NCI-H446 treated with DMSO at 0.1 percent for 48 hours (cell line): Measurements from ENCODE around the gene ARMC3.
"Not testable (repeated sequence)": the region's sequence is repeated elsewhere in the genome, so short reads cannot be mapped to it uniquely, and the experiment has no call there.

Experiments
- DNase-seq: peaks from one replicate; lab custom pipeline; 2025; lab: John Stamatoyannopoulos, UW

Gene ARMC3

DNA sequence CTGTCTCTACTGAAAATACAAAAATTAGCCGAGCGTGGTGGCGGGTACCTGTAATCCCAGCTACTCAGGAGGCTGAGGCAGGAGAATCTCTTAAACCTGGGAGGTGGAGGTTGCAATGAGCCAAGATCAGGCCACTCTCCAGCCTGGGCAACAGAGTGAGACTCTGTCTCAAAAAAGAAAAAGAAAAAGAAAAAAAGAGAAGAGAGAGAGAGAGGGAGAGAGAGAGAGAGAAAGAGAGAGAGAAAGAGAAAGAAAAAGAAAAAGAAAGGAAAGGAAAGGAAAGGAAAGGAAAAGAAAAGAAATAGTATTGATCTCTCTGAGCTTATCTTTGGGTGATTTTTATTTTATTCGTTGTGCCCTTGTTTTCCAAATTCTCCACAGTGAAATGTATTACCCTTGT, 1.2 kb downstream of the ARMC3 start:
- not testable (repeated sequence) for DNase-seq

DNA sequence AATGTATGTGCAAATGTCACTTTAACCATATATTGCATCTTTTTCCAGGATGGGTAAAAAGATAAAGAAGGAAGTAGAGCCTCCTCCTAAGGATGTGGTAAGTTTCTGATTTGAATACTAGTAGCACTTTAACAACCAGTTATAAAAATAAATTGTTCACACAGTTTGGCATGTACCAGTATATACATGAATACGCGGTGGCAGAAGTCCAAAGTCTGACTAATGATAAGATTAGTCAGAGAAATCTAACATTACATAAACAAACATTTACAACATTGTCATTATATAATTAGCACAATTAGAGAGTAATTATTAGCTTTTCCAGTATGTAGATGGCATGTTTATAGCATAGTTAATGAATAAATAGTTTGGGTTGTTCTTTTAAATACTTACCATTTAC, 4.1 kb downstream of the ARMC3 start:
- peak; percentile 22 for DNase-seq

DNA sequence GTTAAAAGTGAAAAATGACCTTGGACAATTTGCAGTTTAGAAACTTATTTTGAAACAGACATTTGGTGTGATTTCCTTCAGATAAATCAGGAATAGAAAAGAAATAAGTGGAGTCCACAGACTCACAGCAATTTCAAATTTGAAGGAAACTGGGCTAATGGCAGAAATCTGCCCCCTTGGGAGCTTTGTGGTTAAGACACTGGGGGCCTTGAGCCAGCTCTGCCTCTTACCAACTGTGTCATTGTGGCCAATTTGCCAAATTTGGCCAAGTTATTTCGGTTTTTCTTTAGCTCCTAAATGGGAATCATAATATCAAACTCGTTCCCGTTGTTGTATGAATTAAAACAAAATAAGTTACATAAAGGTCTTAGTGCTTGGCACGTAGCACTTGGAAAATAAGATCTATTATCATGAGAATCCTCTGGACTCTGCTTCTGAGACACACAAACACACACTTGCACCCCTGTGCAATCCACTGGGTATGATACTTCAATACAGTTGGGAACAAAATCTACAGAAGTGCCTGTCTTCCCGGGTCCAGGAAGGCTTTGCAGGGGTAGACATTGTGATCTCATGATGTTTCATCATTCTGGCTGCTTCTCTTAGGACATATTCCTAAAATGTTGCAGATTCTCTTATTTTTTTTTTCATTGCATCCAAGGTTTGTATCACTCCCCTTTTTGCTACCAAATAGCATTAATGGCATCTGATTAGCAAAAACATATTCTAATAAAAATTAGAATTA, 4.9 kb downstream of the ARMC3 start:
- no peak for DNase-seq

DNA sequence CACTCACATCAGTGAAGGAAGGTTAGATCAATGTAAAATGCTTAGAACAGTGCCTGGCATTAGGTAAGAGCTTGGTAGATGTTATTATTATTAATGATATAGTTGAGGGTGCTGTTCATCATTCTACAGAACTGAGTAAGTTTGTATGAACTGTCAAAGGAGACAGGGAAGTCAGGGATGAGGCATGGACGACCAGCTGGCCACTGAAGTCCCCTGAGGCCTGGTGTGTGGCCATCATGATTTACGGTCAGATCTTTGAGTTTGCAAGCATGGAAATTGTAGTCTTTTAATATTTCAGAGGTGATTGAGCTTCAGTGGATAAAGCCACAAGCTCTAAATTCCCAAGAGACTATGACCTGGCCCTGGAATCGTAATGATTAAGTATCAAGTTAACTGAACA, 6.9 kb downstream of the ARMC3 start:
- no peak for DNase-seq

DNA sequence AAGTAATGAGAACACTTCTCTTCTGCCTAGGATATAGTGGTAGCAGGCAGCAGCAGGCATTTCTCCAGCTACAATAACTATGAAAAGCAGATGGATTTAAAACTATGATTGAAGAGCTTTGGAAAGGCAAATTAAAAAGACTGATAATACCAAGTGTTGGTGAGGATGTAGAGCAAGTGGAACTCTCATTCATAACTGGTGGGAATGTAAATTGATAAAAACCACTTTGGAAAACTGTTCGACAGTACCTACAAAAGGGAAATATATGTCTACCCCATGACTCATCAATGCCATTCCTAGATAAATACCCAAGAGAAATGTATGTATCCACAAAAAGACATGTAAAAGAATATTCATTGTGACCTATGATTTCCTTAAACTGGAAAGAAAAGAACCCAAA, 14.6 kb downstream of the ARMC3 start:
- no peak for DNase-seq

DNA sequence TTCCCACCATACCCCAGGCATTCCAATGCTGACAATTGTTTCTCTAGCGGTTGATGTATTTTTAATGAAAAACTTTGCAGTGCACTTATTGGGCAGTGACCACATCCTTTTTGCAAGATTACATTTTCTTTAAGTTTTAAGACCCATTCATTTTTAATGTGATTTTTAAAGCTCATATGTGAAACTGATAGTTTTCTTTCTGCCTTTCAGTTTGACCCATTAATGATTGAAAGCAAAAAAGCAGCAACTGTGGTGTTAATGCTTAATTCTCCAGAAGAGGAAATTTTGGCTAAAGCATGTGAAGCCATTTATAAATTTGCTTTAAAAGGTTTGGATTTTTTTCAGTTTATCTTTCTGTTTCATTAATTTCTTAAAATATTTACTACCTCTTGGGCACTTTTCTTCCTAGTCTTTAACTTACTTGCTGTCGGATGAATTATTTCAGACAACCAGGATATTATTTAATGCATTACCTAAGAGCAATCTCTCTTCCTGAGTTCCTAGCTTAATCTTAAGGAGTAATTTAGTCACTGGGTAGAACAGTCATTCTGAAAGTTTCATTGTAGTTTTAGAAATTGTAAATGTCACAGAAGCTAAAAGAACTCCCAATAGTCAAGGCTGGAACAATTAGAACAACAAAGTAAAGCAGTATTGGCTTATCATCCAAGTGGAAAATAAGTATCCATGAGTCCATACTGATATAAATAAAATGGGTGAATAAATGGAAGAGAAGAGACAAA, 18.3 kb downstream of the ARMC3 start:
- DNase-seq = no peak

DNA sequence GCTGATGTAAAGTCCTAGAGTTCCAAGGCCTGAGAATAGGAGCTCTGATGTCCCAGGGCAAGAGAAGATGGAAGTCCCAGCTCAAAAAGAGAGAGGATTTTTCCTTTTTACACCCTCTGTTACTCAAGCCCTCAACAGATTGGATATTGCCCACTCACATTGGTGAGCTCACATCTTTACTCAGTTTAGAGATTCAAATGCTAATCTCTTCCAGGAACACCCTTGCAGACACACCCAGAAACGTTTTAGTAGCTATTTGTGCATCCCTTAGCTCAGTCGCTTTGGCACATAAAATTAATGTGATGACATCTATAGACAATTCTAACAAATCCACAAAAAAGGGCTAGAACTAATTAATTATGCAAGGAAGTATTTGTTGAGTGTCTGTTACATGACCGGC, 27.1 kb downstream of the ARMC3 start:
- DNase-seq = no peak

DNA sequence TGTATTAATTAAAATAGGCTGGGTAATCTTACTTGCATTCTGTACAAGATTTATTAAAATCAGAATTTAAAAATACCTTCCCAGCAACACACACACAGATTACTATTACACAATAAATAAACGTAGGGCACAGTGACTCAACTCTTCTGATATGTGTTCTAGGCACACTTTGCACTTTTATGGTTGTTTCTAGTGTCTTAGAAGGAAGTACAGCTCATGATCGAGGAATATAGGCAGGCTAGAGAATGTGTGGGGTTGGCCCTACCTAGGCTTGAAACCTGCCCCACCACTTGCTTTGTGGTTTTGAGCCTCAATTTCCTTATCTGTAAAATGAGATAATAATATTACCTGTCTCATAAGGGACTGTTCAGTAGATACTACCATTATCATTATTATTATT, 30.5 kb downstream of the ARMC3 start:
- DNase-seq = no peak

DNA sequence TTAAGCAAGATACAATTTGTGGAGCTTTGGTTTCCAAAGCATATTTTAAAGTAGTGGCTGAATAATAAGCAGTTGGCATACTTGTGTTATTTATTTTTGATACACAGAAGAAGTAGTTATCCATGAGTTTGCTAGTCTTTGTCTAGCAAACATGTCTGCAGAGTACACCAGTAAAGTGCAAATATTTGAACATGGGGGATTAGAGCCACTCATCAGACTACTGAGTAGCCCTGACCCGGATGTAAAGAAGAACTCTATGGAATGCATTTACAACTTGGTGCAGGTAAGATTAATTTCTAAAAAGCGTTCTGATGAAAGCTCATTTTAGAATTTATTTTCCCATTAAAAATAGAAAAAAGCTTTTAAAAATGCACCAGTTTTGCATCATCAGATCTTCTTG, 31.4 kb downstream of the ARMC3 start:
- DNase-seq = no peak

DNA sequence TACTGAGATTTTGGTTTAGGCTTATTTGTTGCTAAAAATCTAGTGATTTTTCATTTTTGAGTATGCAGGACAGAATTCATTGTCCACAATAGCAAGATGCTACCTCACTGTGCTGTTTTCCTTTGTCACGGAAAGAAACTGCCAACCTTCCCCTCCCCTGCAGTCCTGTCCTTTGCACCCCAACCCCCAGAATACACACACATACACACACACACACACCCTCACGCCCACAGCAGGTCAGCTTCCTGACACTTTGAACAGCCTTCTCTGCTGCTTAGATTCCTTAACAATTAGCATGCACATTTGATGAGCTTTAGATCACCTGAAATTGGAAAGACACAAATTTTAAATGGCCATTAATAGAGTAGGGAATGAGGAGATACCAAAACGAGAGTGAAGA, 32.1 kb downstream of the ARMC3 start:
- DNase-seq = no peak

DNA sequence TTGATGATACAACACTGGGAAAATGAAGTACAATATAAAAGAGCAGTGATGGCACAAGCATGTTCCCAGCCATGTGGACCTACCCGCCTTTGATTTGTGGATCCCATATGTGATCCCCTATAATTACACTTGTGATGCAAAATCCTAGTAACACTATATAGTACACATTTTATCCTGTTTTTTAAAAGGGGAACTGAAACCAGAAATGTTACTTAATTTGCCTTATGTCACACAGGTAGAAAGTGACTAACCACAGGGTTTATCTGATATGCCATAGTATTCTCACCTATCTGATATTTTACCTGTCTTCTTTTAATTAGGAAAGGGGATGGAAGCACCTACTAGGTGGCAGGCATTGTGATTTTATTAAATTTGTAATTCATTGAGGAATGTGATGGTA, 35.0 kb downstream of the ARMC3 start:
- DNase-seq = no peak

DNA sequence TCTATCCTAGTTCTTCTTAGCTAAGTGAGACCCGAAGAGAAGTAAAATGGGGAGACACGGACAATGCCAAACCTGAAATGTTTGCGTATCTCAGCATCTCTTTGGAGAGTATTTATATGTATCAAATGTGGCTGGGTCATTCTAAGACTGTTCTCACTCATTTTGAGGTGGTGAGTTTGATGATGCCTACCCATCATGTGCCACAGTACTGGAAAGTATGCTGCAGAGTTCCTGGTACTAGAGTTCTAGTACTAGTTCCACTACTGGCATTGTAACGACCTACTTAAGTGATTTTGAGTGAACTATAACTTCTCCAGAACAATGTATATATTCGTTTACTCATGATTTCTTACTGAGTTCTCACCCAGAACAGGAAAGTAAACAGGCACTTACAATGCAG, 41.9 kb downstream of the ARMC3 start:
- no peak for DNase-seq

DNA sequence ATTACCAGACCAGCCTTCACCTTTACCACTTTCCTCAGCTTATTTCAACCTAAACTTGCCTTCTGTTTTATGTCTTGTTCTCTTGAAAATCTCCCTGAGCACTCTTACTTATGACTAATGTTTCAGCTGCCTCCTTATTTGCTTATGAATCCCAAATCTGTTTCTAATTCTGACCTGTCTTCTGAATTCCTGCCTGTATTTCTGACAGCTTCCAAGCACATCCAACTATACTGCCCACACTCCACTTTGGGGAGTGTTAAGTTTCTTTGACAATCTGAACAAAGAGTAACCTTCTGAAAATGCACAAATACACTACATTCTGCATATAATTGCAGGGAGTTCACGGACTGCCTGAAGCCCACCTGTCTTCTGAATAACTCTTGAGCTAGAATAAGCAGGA, 48.7 kb downstream of the ARMC3 start:
- no peak for DNase-seq

DNA sequence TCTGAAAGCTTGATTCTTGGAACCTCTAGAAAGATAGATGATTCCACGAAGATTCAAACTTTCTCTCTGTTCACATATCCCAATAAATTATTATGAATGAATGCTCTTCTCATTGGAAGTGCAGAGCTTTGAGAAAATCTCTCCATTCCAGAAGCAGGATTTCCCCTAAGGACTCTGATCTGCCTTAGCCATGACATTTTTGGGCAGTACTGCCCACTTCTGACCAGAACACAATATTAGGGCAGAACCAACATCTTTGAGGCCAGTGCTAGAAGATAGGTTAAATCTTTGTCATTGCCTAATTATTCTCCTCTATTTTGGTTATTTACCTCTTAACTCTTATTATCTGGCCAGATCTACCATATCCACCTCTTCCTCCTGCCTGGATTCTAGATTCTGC, 49.9 kb downstream of the ARMC3 start:
- DNase-seq = no peak

DNA sequence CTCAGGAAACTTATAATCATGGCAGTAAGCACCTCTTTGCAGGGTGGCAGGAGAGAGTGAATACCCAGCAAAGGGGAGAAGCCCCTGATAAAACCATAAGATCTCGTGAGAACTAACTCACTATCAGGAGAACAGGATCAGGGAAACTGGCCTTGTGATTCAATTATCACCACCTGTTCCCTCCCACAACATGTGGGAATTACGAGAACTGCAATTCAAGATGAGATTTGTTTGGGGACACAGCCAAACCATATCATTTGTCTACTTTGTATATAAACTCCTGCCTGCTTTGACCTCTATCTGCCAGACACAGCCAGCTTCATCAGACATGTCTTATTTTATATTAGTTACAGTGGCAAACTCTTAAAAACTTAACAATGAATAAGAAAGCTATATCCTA, 50.4 kb downstream of the ARMC3 start:
- DNase-seq = no peak

DNA sequence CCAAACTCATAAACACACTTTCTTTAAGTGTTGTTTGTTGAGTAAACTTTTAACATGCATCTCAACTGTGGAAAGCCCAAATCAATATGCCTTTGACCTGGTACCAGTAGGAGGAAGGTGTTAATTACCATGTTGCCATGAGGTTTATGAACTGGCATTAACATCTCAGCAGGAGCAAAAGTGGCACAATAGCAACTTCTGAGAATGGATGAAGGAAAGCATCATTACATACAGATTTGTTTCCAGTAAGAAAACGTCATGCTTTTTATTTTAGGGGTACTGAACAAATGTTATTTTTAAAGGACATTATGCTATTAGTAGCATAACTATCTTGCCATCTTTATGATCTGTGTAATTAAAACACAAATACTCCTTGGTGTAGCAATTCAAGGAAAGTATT, 51.1 kb downstream of the ARMC3 start:
- no peak for DNase-seq

DNA sequence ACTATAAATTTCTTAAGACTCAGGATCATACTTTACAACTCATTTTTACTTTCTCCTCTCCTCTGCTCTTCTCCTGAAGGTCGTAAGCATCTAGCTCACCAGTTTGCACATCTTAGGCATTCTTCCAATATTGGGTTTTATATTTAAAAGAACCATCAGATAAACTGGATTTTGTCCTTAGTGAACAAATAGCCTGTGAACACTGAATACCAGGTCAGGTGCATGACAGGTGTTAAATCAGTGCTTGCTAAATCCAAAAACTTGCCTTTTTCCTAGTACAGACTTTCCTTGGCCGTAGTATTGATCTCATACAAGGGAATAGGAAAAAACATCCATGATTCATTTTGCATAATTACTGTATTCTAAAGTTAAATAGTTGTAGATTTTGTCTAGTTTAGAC, 53.0 kb downstream of the ARMC3 start:
- DNase-seq = no peak

DNA sequence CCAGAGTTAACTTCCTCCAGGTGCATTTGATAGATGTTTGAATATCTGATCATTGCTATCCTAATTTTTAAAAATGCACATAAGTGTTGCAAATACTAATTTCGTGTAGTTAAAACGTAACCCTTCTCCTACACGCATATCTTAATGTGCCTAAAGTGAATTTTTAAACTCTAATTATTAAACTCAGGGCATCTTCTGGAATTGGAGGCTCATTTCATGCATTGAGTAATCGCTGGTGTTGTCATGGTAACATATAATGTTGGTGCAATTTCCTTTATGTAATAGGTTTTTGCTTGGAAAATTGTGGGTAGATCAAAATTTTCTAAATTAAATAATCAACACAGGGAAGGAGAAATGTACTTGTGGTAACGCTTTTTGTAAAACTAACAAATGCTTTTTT, 56.2 kb downstream of the ARMC3 start:
- DNase-seq = no peak

DNA sequence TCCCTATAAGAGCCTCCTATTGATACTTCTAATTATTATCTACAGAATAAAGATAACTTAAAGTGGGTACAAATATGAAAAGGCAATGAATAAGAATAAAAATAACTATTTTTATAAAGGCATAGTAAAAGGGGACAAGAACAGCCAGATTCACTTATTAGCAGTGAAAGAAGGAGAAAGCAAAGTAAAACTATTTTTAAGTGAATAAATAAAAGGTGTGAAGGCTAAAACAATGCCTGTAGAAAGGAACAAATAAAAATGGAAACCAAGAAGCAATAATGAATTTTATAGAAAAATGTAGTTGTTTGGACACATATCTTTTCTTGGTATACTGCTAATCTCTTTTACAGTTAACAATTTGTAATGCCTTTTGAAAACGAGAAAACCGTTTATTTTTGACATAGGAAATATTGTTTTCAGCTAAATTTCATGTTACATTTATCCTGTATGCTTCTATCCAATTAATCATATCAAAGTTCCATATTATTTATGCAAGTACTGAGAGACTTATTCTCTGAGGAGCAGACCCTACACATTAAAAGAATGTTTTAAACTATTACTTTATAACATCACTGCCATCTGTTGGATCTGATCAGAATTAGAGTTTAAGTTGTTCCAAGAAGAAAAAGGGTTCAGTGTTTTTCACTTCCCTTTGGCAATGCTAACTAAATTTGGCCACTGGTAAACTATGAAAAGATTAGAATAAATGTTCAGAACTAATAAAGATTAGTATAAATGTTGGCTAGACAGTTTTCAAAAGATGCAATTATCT, 59.1 kb downstream of the ARMC3 start:
- DNase-seq = peak; percentile 37

DNA sequence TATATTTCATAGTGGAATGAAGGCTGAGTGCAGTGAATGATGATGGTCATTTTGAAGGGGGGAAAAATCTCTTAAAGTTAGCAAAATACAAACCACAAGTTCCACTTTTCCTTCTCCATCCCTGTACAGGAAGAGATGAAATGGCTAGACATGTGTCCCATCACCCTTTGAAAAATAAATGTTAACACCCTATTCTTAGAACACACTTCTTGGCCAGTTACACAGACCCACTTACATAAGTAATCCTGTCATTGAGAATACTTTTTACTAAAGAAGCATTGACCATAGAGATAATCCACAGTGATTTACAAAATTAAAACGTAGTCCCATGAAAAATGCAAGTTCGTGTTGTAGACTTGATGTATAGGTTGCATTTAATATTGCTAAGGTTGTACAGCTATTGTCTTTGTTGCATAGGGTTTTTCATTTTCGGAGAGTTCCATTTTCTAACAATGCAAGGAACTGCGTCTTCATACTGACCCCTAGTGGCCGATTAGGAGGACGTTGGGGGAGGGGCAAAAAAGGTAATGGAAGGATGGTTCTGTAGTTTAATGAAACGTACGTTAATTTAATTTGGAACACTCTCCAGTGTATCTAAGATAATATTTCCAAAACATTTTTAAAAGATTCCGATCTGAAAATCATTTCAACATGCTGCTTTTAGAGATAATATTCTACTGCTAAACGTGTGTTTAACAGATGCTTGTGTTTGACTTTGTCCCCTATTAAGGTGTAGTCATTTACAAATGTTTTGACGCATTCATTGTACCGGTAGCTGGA, 60.9 kb downstream of the ARMC3 start:
- DNase-seq = peak; percentile 34

DNA sequence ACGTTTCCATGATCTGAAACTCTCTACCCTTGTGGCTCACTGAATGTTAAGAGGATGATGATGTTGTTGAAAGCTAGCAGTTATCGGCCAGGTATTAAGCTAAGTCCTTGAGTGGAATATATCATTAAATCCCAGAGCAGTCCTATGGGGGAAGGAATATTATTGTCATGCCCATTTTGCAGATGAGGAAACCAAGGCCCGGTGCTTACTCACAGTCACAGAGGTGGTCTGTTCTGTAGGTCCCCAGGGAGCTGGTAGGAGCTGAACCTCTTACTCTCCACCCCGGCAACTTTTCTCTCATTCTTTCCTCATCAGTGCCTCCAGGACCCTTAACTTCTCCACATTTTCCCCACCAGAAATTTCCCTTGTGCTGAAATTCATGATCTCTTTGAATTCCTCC, 62.6 kb downstream of the ARMC3 start:
- DNase-seq = no peak

DNA sequence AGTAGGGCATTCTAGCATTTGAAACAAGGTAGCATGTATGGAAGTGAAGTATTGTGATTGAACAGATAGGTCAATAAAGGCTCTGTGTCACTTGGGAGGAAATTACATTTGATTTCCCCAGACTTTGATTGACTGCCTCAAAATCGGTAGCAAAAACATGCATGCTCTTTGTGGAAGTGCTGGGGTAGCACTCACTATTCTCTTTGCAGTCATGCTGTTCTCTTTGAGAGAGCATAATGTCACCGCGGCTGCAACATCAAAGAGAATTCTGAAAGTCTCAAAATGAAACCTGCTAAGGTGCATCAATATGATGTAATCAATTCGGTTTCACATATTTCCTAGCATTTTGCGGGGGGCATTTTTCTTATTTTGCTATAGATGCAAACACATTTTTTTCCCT, 64.2 kb downstream of the ARMC3 start:
- DNase-seq = no peak
